ENCODE measurements around the gene TBC1D17. TPM values are rescaled to one million over a fixed set of nuclear protein-coding genes. Genes with fewer than 3 reads are reported as not detected.

The TBC1D17 gene
- polyA plus RNA-seq, 2 of the 4 experiments (the other 2 are of a cell fraction): 12.3 to 41.5 TPM

DNA sequence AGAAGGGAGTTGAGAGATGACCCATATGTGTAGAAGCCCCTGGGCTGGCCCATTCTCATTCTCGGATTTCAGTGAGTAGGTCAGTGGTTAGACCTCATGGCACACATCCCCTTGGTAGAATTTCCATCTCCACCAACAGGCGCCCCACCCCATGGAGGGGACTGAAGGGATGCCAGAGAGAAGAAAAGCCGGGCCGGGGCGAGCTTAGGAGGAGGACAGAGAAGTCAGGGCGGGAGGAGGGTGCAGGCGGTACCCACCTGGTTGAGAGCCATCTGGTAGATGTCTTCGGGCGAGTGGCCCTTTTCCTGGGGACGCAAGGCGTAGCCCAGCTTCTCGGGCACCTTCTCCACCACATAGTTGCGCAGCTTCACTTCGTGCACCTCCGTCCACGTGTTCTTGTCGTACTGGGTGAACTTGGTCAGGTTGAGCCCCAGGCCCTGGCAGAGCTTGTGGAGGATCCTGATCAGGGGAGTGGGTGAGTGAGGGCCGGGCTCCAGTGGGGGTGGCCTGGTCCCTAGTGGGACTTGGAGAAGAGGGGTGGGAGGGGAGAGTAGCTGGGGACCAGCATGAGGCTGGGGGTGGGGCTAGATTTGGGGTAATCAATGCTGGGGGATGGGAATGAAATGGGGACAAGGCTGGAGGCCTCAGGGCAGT, 16.6 kb downstream of the TBC1D17 start:
- Histone ChIP-seq H3K27ac (no peak overlapping the region), H3K9me3 (no peaks in the 10 kb centered on the region), H3K4me2 (no peak overlapping the region), H3K4me3 (no peak overlapping the region), H3K4me1 (peaks cover 18% of the 10 kb centered on the region; the same call in 2 of the 3 replicates)
- ATAC-seq (no peak), FAIRE-seq (no peak), DNase-seq (ENCODE audit: low read depth in 1 of 2, low spot score in 1 of 2) (no peak)
- WGBS (ENCODE audit: missing lambda C conversion rate): 90% methylated on average over 17 of the region's 18 CpGs
- POLR2A ChIA-PET: interaction anchor here (1.2 to 1.5 kb wide), 2 partner anchors 25 to 36 kb away, joined by 5 read pairs; no protein-coding TSS in a partner anchor
- CTCF ChIA-PET: interaction anchor here (0.7 to 3.2 kb wide), 10 partner anchors 13 to 242 kb away, joined by 3 to 13 read pairs (median 4); no protein-coding TSS in a partner anchor
- TF ChIP-seq FOSB (CRISPR knock-in tag; IDR thresholded peaks at IDR 0.05) (no peak), POLR2A (IDR thresholded peaks at IDR 0.05; ENCODE audit: low read length) (no peak), MAFK (IDR thresholded peaks at IDR 0.05; ENCODE audit: partially characterized antibody) (no peak), BHLHE40 (IDR thresholded peaks at IDR 0.05; ENCODE audit: low read depth, low read length) (no peak), TP53 (CRISPR knock-in tag; IDR thresholded peaks at IDR 0.05) (no peak), CHD2 (IDR thresholded peaks at IDR 0.05; ENCODE audit: low read length, partially characterized antibody) (no peak)
- TF ChIP-seq, protein P1, sequence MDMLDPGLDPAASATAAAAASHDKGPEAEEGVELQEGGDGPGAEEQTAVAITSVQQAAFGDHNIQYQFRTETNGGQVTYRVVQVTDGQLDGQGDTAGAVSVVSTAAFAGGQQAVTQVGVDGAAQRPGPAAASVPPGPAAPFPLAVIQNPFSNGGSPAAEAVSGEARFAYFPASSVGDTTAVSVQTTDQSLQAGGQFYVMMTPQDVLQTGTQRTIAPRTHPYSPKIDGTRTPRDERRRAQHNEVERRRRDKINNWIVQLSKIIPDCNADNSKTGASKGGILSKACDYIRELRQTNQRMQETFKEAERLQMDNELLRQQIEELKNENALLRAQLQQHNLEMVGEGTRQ (IDR thresholded peaks at IDR 0.05): no peak
- TF ChIP-seq, protein P2, sequence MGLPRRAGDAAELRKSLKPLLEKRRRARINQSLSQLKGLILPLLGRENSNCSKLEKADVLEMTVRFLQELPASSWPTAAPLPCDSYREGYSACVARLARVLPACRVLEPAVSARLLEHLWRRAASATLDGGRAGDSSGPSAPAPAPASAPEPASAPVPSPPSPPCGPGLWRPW (IDR thresholded peaks at IDR 0.05): no peak

DNA sequence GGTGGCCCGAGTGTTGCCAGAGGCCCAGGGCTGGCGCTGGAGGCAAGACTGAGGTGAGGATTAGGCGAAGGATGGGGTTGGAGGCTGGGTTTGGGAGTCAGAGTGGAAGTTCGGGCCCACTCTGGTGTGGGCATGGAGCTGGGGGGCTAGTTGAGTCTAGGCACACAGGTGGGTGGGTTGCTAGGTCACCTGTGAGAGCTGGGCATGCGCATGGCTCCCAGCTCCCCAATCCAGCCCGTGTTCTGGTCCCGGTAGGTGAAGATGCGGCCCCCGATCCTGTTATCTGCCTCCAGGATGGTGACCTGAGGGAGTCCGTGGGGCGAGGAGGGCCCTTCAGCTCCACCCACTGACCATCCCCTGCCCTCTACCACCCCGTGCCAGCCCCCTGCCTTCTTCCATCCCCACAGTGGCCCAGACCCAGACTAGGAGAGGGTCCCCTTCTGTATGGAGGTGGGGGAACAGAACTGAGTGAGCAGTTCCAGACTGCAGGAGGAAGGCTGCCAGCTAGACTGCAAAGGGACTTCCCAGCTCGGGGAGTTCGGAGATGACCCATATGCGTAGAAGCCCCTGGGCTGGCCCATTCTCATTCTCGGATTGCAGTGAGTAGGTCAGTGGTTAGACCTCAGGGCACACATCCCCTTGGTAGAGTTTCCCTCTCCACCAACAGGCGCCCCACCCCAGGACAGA, 17.5 kb downstream of the TBC1D17 start:
- Histone ChIP-seq H3K4me2 (no peak overlapping the region), H3K4me1 (peaks cover 18% of the 10 kb centered on the region; the same call in 2 of the 3 replicates), H3K27ac (no peak overlapping the region), H3K4me3 (no peak overlapping the region), H3K9me3 (no peaks in the 10 kb centered on the region)
- CTCF ChIA-PET: interaction anchor here (0.7 to 3.2 kb wide), 7 partner anchors 12 to 241 kb away, joined by 3 to 13 read pairs (median 5); no protein-coding TSS in a partner anchor
- ATAC-seq: 0 out of 6 replicates have a peak, but pooled peaks of 1 of the 2 experiments have one; percentile 1
- TF ChIP-seq HOXA7 (CRISPR knock-in tag; IDR thresholded peaks at IDR 0.05) (no peak), RAD21 (conservative IDR thresholded peaks at IDR 0.05 in 1 of 2, IDR thresholded peaks at IDR 0.05 in 1 of 2) (no peak), NR3C1 (IDR thresholded peaks at IDR 0.05) (no peak), FOSL2 (IDR thresholded peaks at IDR 0.05) (no peak), FOSL2 (CRISPR knock-in tag; IDR thresholded peaks at IDR 0.05) (no peak), HDAC2 (IDR thresholded peaks at IDR 0.05) (no peak), ZNF302 (CRISPR knock-in tag; IDR thresholded peaks at IDR 0.05) (no peak), HOXB5 (CRISPR knock-in tag; IDR thresholded peaks at IDR 0.05) (no peak), KDM1A (IDR thresholded peaks at IDR 0.05; ENCODE audit: low read depth) (no peak), MYC (IDR thresholded peaks at IDR 0.05; ENCODE audit: borderline replicate concordance, low read length) (no peak), RARB (CRISPR knock-in tag; IDR thresholded peaks at IDR 0.05) (no peak), EHF (CRISPR knock-in tag; IDR thresholded peaks at IDR 0.05) (no peak), NPAS2 (CRISPR knock-in tag; IDR thresholded peaks at IDR 0.05; ENCODE audit: borderline replicate concordance) (no peak)
- TF ChIP-seq, protein P3, sequence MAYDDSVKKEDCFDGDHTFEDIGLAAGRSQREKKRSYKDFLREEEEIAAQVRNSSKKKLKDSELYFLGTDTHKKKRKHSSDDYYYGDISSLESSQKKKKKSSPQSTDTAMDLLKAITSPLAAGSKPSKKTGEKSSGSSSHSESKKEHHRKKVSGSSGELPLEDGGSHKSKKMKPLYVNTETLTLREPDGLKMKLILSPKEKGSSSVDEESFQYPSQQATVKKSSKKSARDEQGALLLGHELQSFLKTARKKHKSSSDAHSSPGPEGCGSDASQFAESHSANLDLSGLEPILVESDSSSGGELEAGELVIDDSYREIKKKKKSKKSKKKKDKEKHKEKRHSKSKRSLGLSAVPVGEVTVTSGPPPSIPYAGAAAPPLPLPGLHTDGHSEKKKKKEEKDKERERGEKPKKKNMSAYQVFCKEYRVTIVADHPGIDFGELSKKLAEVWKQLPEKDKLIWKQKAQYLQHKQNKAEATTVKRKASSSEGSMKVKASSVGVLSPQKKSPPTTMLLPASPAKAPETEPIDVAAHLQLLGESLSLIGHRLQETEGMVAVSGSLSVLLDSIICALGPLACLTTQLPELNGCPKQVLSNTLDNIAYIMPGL (CRISPR knock-in tag; IDR thresholded peaks at IDR 0.05; ENCODE audit: borderline replicate concordance): no peak
- TF ChIP-seq, protein P4, sequence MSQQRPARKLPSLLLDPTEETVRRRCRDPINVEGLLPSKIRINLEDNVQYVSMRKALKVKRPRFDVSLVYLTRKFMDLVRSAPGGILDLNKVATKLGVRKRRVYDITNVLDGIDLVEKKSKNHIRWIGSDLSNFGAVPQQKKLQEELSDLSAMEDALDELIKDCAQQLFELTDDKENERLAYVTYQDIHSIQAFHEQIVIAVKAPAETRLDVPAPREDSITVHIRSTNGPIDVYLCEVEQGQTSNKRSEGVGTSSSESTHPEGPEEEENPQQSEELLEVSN (IDR thresholded peaks at IDR 0.05; ENCODE audit: borderline replicate concordance, low read depth): no peak
- TF ChIP-seq, protein P5, sequence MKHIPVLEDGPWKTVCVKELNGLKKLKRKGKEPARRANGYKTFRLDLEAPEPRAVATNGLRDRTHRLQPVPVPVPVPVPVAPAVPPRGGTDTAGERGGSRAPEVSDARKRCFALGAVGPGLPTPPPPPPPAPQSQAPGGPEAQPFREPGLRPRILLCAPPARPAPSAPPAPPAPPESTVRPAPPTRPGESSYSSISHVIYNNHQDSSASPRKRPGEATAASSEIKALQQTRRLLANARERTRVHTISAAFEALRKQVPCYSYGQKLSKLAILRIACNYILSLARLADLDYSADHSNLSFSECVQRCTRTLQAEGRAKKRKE (CRISPR knock-in tag; IDR thresholded peaks at IDR 0.05; ENCODE audit: low read depth): no peak
- no peak for FAIRE-seq
- DNase-seq (ENCODE audit: low read depth in 1 of 2, low spot score in 1 of 2): no peak
- 78% methylated on average over 16 of the region's 17 CpGs for WGBS (ENCODE audit: missing lambda C conversion rate)
- POLR2A ChIA-PET: interaction anchor here (1.5 kb wide), 1 partner anchor 26 kb away, joined by 5 read pairs; no protein-coding TSS in a partner anchor

All from A549 (cell line).